Neural crest cell (in vitro differentiated cells): Measurements from ENCODE around the gene PLEKHN1. TPM values are rescaled to one million over a fixed set of nuclear protein-coding genes. Genes with fewer than 3 reads are reported as not detected.

Experiments
- DNase-seq: peaks from one replicate; pipeline ENCODE4 v3.0.0; 2021; ENCODE audit warnings: low read depth, mixed read lengths, low spot score
- H3K27ac Mint-ChIP-seq: one replicate; pipeline ENCODE4 v1.8.0; 2021; ENCODE audit warnings: mild to moderate bottlenecking, mixed read lengths; ENCODE audit not compliant: unreplicated experiment
- H3K27me3 Mint-ChIP-seq: 2 replicates; pipeline ENCODE4 v1.8.0; 2021; ENCODE audit warnings: low read depth, mild to moderate bottlenecking, mixed read lengths
- H3K36me3 Mint-ChIP-seq: 2 replicates; pipeline ENCODE4 v1.8.0; 2021; ENCODE audit warnings: low read depth, mild to moderate bottlenecking, mixed read lengths
- H3K4me1 Mint-ChIP-seq: 2 replicates; pipeline ENCODE4 v1.8.0; 2021; ENCODE audit warnings: mixed read lengths
- H3K4me3 Mint-ChIP-seq: one replicate; pipeline ENCODE4 v1.8.0; 2021; ENCODE audit warnings: mild to moderate bottlenecking, mixed read lengths
- H3K9me3 Mint-ChIP-seq: 2 replicates; pipeline ENCODE4 v1.8.0; 2021; ENCODE audit warnings: mixed read lengths
- total RNA-seq: library from RNA; stranded (reverse); gene quantifications from 2 replicates; pipeline ENCODE4 v1.2.1, GENCODE V29; 2021
- TF ChIP-seq, protein P1 (sequence below): fragments of 200-600 bp; sonication (generic); conservative IDR thresholded peaks from 2 replicates; pipeline ENCODE4 v1.5.0; 2021; ENCODE audit warnings: antibody characterized with exemption, mild to moderate bottlenecking

PLEKHN1 gene
- total RNA-seq, 1 donor from 2014 or later, result not detected

DNA sequence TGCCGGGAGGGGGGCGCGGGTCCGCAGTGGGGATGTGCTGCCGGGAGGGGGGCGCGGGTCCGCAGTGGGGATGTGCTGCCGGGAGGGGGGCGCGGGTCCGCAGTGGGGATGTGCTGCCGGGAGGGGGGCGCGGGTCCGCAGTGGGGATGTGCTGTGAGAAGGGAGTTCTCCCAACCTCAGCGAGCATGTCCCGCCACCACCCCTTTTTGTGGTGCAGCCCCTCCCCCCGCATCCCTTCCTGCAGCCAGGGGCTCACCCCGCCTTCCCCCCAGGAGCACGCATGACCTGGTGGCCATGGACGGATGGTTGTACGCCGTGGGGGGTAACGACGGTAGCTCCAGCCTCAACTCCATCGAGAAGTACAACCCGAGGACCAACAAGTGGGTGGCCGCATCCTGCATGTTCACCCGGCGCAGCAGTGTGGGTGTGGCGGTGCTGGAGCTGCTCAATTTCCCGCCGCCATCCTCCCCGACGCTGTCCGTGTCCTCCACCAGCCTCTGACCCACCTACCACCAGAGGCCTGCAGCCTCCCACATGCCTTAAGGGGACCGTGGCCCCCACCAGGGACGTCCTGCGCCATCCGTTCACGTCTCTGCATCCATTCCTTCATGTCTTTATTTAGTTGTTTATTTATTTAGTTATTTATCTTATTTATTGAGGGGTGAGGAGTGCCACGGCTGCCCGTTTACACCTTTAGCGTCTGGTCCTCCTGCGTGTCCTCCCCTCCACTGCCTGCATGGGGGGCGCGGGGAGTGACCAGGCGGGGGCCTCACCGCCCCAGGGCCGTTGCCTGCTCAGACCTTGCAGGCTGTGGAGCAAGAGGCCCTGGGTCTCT lies 1.4 kb upstream of the PLEKHN1 start:
- H3K9me3 Mint-ChIP-seq, result no peaks in the 10 kb centered on the region
- peak overlapping the region; percentile 78 for H3K4me3 Mint-ChIP-seq
- H3K27ac Mint-ChIP-seq, result no peak overlapping the region
- H3K27me3 Mint-ChIP-seq, result peaks cover 43% of the 10 kb centered on the region
- DNase-seq, result no peak
- no peaks in the 10 kb centered on the region for H3K4me1 Mint-ChIP-seq
- TF ChIP-seq, protein P1, sequence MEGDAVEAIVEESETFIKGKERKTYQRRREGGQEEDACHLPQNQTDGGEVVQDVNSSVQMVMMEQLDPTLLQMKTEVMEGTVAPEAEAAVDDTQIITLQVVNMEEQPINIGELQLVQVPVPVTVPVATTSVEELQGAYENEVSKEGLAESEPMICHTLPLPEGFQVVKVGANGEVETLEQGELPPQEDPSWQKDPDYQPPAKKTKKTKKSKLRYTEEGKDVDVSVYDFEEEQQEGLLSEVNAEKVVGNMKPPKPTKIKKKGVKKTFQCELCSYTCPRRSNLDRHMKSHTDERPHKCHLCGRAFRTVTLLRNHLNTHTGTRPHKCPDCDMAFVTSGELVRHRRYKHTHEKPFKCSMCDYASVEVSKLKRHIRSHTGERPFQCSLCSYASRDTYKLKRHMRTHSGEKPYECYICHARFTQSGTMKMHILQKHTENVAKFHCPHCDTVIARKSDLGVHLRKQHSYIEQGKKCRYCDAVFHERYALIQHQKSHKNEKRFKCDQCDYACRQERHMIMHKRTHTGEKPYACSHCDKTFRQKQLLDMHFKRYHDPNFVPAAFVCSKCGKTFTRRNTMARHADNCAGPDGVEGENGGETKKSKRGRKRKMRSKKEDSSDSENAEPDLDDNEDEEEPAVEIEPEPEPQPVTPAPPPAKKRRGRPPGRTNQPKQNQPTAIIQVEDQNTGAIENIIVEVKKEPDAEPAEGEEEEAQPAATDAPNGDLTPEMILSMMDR, result no peak
- no peaks in the 10 kb centered on the region for H3K36me3 Mint-ChIP-seq

DNA sequence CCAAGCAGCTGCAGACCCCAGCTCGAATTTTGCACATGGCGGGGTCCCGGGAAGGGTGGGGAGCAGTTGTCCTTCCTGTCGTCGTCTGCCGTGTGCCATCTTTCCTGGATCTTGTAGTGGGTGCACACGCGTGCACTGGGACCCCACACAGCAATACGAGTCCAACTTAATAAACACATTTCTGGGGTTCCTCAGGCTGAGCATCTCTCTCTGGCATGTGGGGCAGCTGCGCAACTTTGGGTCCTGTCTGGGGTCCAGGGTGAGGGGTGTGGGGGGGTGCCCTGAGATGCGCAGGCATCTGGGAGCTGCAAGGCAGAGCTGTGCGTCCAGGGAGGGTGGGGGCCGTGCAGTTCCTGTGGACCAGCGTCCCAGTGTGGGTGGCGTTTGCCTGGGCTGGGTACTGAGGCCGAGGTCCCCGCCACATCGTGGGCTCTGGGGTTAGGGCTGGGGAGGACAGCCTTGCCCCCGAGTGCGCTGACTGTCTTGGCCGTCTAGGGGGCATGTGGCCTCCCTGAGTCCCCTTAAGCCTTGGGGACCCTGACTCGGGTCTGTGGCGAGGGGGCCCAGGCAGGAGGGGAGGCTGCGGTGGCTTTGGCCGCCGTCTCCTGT lies 652 bp upstream of the PLEKHN1 start:
- H3K9me3 Mint-ChIP-seq, result no peaks in the 10 kb centered on the region
- no peaks in the 10 kb centered on the region for H3K36me3 Mint-ChIP-seq
- peak overlapping the region; percentile 31 for H3K4me3 Mint-ChIP-seq
- no peak overlapping the region for H3K27ac Mint-ChIP-seq
- TF ChIP-seq, protein P1, result no peak
- no peak for DNase-seq
- no peaks in the 10 kb centered on the region for H3K4me1 Mint-ChIP-seq
- H3K27me3 Mint-ChIP-seq, result peaks cover 46% of the 10 kb centered on the region

DNA sequence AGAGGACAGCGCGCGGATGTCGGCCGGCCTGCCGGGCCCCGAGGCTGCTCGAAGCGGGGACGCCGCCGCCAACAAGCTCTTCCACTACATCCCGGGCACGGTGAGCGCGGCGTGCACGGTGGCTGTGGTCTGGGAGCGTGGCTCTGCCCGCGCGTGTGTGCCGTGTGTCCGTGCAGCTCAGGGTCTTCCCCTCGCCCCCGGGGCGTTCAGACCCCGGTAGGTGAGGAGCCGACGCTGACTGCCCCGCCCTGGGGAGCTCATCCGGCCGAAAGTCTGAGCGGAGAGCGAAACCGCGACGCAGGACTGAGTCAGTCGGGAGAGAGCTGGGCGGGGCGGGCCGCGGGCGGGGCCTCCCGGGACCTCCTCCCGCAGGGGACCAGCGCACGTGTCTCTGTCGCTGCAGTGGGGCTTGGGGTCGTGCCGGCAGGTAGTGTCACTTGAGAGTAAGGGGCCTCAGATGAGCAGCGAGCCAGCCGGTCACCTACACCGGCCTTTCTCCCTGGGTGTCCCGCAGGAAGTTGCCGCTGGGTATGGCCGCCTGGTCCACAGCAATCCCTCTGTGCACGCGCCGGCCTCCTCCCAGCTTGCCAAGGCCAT lies 520 bp downstream of the PLEKHN1 start:
- Mint-ChIP-seq H3K9me3 (no peaks in the 10 kb centered on the region), H3K27me3 (peaks cover 52% of the 10 kb centered on the region), H3K36me3 (no peaks in the 10 kb centered on the region), H3K27ac (no peak overlapping the region), H3K4me1 (no peaks in the 10 kb centered on the region), H3K4me3 (peak overlapping the region; percentile 31)
- TF ChIP-seq, protein P1, result no peak
- no peak for DNase-seq

DNA sequence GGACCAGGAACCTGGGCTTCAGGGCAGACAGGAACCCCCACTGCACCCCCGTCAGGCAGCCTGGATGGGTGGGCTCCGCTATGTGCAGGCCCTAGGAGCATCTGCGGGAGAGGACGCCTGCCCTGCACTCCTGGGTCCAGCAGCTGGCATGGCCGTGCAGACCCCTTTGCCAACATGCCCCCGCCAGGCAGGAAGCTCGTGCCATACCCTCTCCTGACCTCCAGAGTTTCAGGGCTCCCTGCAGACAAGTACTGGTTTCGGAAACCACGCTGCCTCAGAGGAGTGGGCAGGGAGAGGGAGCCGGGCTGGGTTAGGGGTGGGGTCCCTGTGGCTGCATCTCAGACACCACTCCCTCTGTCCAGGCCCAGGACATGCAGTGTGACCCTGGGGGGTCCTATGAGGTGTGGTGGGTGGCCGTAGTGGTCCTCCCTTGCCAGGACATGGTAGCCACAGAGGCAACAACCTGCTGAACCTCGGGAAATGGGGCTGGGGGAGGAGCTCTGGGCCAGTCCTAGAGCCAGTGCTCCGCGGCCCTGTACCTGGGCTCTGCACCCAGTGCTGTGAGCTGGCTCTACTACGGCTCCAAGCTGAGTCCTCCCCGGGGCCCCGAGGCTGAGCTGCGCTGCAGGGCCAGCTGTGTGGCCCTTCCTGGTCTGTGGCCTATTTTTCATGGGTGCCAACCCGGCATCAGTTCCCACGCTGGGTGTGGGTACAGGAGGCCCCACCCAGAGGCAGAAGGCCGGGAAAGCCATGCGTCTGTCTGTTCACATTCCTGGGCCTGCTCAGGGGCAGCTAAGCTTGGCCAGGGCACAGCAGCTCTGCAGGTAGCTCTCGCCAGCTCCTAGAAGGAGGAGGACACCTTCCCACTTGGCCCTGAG lies 1.4 kb downstream of the PLEKHN1 start:
- Mint-ChIP-seq H3K27me3 (peaks cover 56% of the 10 kb centered on the region), H3K4me1 (no peaks in the 10 kb centered on the region), H3K36me3 (no peaks in the 10 kb centered on the region), H3K9me3 (no peaks in the 10 kb centered on the region), H3K27ac (no peak overlapping the region), H3K4me3 (peak overlapping the region; percentile 10)
- DNase-seq, result no peak
- TF ChIP-seq, protein P1, result no peak

DNA sequence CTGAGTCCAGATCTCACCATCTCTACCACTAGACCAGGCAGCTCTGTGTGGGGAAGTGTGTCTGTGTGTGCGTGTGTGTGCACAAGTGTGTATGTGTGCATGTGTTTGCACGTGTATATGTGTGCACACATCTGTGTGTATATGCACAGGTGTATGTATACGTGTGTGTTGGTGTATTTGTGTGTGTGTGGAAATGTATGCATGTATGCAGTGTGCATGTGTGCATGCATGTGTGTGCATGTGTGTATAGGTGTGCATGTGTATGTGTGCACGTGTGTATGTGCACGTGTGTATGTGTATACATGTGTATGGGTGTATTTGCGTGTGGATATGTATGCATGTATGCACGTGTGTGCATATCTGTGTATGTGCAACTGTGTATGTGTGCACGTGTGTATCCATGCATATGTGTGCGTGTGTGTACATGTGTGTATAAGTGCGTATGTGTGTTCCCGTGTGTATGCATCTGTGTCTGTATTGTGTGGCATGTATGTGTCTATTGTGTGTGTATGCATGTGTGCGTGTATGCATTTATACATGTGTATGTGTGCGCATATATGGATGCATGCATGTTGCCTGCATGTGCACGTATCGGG lies 3.1 kb downstream of the PLEKHN1 start:
- Mint-ChIP-seq H3K9me3 (no peaks in the 10 kb centered on the region), H3K36me3 (no peaks in the 10 kb centered on the region), H3K4me1 (no peaks in the 10 kb centered on the region), H3K4me3 (no peak overlapping the region), H3K27ac (no peak overlapping the region), H3K27me3 (peaks cover 59% of the 10 kb centered on the region)
- no peak for DNase-seq
- TF ChIP-seq, protein P1, result no peak
